GM23248 (cell line): ENCODE data around the gene BRF1. TPM values are rescaled to one million over a fixed set of nuclear protein-coding genes. Genes with fewer than 3 reads are reported as not detected.

Source experiments
- DNase-seq: peaks from one replicate; pipeline ENCODE4 v3.0.0-alpha.2; 2015
- H2AFZ ChIP-seq: fragments of 200-600 bp; sonication (generic); 2 replicates; pipeline ENCODE4 v1.6.1; 2016; ENCODE audit warnings: antibody characterized with exemption
- H3F3A ChIP-seq: fragments of 200-600 bp; sonication (generic); 2 replicates; pipeline ENCODE4 v1.6.1; 2016; ENCODE audit warnings: mild to moderate bottlenecking, antibody characterized with exemption, mixed run types; ENCODE audit not compliant: insufficient read depth
- H3K27ac ChIP-seq: fragments of 200-600 bp; sonication (generic); 2 replicates; pipeline ENCODE4 v1.5.1; 2016; ENCODE audit warnings: mild to moderate bottlenecking
- H3K27me3 ChIP-seq: fragments of 200-600 bp; sonication (generic); replicated peaks from 2 replicates; pipeline ENCODE4 v1.6.1; 2016; ENCODE audit warnings: mild to moderate bottlenecking; ENCODE audit not compliant: insufficient read depth
- H3K36me3 ChIP-seq: fragments of 200-600 bp; sonication (generic); 2 replicates; pipeline ENCODE4 v1.6.1; 2016; ENCODE audit warnings: low read depth, mild to moderate bottlenecking
- H3K4me1 ChIP-seq: fragments of 200-600 bp; sonication (generic); 2 replicates; pipeline ENCODE4 v1.6.1; 2016; ENCODE audit warnings: mild to moderate bottlenecking; ENCODE audit not compliant: insufficient read depth
- H3K4me2 ChIP-seq: fragments of 200-600 bp; sonication (generic); one replicate; pipeline ENCODE4 v1.6.1; 2016; ENCODE audit warnings: mild to moderate bottlenecking; ENCODE audit not compliant: unreplicated experiment
- H3K4me3 ChIP-seq: fragments of 200-600 bp; sonication (generic); 2 replicates; pipeline ENCODE4 v1.5.1; 2016; ENCODE audit warnings: mild to moderate bottlenecking
- H3K79me2 ChIP-seq: fragments of 200-600 bp; sonication (generic); 2 replicates; pipeline ENCODE4 v1.6.1; 2016; ENCODE audit warnings: mild to moderate bottlenecking; ENCODE audit not compliant: insufficient read depth
- H3K9ac ChIP-seq: fragments of 200-600 bp; sonication (generic); 2 replicates; pipeline ENCODE4 v1.6.1; 2016; ENCODE audit warnings: mild to moderate bottlenecking
- H3K9me2 ChIP-seq: fragments of 200-600 bp; sonication (generic); 2 replicates; pipeline ENCODE4 v1.6.1; 2016; ENCODE audit warnings: mixed run types, mild to moderate bottlenecking, moderate library complexity; ENCODE audit not compliant: insufficient read depth
- H3K9me3 ChIP-seq: fragments of 200-600 bp; sonication (generic); one replicate; pipeline ENCODE4 v1.6.1; 2017; ENCODE audit warnings: low read depth
- H4K20me1 ChIP-seq: fragments of 200-600 bp; sonication (generic); 2 replicates; pipeline ENCODE4 v1.6.0; 2016; ENCODE audit not compliant: insufficient read depth
- EZH2 ChIP-seq: fragments of 200-600 bp; sonication (generic); IDR thresholded peaks from 2 replicates; pipeline ENCODE4 v1.6.1; 2018; ENCODE audit warnings: antibody characterized with exemption, mild to moderate bottlenecking; ENCODE audit not compliant: insufficient read depth, poor library complexity, severe bottlenecking
- EZH2phosphoT487 ChIP-seq: fragments of 200-600 bp; sonication (generic); IDR thresholded peaks from 2 replicates; pipeline ENCODE4 v1.6.1; 2018; ENCODE audit warnings: antibody characterized with exemption, moderate library complexity, mild to moderate bottlenecking, low read depth; ENCODE audit not compliant: insufficient read depth
- WGBS, 2 experiments: methylation state at CpG; one replicate each; pipeline ENCODE4 v1.1.6; 2015 to 2017; ENCODE audit warnings: low lambda C conversion rate in 2 of 2, low coverage in 1 of 2; ENCODE audit errors: missing lambda C conversion rate in 2 of 2; 5-methylcytosine and 5-hydroxymethylcytosine counted together
- in situ Hi-C: fragments of 300-500 bp; cut with MboI; formaldehyde crosslinking; loops from 2 replicates; pipeline ENCODE4 v1.15.0; 2020
- polyA plus RNA-seq: library from polyadenylated mRNA; unstranded; fragments of >200 nt; fragmentation: Nextera tagmentation; extraction: Ambion mirVana; gene quantifications from 2 replicates; pipeline ENCODE4 v1.2.1, GENCODE V29; 2016
- total RNA-seq: library from RNA; depleted of rRNA; stranded (reverse); fragments of >200 nt; shearing (Covaris generic); gene quantifications from 2 replicates; pipeline ENCODE4 v1.2.3, GENCODE V29; 2014

Gene BRF1
- total and polyA plus RNA-seq, 2 experiments from 2014 or later, result 10.5 to 27.0 TPM

DNA sequence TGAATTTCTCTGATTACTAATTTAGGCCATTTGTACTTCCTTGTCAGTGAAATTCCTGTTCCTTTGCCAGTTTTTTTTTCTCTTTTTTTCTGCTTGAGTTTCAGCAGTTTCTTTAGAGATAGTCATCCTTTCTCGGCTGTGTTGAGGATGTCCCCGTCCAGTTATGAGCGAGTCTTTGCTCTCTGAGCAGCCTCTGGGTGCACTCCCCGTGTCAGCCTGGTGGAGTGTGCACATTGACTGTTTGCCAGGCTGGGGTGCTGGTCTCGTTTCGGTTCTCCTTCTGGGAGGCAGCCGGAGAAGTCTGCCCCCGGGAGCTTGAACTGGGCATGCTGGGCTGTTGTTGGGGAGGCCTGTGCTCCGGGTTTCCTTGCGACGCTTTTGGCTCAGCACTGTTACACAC is 16.7 kb upstream of the BRF1 start:
- no peaks in the 10 kb centered on the region for H3K27me3 ChIP-seq
- no peaks in the 10 kb centered on the region for H3K9me3 ChIP-seq
- peak overlapping the region; percentile 49 for H2AFZ ChIP-seq
- no peaks in the 10 kb centered on the region for H4K20me1 ChIP-seq
- H3K9ac ChIP-seq, result peak overlapping the region; percentile 48; the same call in 1 of the 2 replicates
- peaks cover 15% of the 10 kb centered on the region; the same call in 1 of the 2 replicates for H3F3A ChIP-seq
- no peaks in the 10 kb centered on the region for H3K36me3 ChIP-seq
- DNase-seq, result peak; percentile 90
- TF ChIP-seq EZH2 (no peak), EZH2phosphoT487 (no peak)
- peak overlapping the region; percentile 89 for H3K4me2 ChIP-seq
- peak overlapping the region; percentile 53 for H3K27ac ChIP-seq
- H3K4me3 ChIP-seq, result peak overlapping the region; percentile 58
- peaks cover 59% of the 10 kb centered on the region for H3K79me2 ChIP-seq
- H3K4me1 ChIP-seq, result peaks cover 29% of the 10 kb centered on the region
- in situ Hi-C loops, result no loop called here
- no peaks in the 10 kb centered on the region for H3K9me2 ChIP-seq
- 11 to 17% methylated on average over 11 of the region's 11 CpGs for WGBS, 2 experiments

DNA sequence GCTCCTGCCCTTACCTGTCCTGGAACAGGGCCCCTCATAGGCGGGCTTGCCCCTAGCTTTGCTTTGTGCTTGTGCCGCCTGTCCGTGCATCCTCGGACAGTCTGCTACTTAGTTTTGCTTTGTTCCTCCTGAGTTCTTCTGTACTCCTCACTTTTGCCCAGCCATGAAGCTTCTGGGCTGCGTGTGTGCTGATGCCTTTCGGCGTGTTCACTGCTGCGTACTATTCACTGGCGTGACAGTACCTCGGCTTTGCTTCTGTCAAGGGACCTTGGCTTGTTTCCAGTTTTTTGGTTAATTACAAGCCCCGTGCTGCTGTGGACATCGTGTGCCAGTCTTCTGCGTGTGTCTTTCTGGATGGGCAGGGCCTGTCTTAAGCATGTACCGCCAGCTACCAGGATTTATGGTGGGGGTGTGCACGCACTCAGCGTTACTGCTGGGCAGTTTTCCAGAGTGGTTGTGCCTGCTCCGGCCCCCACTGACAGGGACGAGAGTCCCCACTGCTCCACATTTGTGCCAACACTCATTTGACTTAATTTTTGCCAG is 16.2 kb upstream of the BRF1 start:
- peaks cover 29% of the 10 kb centered on the region for H3K4me1 ChIP-seq
- H3K36me3 ChIP-seq, result no peaks in the 10 kb centered on the region
- H3K4me2 ChIP-seq, result peak overlapping the region; percentile 89
- peaks cover 15% of the 10 kb centered on the region; the same call in 1 of the 2 replicates for H3F3A ChIP-seq
- no peak for TF ChIP-seq EZH2
- no peak for TF ChIP-seq EZH2phosphoT487
- H3K27me3 ChIP-seq, result no peaks in the 10 kb centered on the region
- H3K27ac ChIP-seq, result peak overlapping the region; percentile 53
- H3K4me3 ChIP-seq, result peak overlapping the region; percentile 58
- in situ Hi-C loops, result no loop called here
- peak overlapping the region; percentile 48; the same call in 1 of the 2 replicates for H3K9ac ChIP-seq
- H3K9me2 ChIP-seq, result no peaks in the 10 kb centered on the region
- H3K9me3 ChIP-seq, result no peaks in the 10 kb centered on the region
- H4K20me1 ChIP-seq, result no peaks in the 10 kb centered on the region
- H2AFZ ChIP-seq, result peak overlapping the region; percentile 49; the same call in 1 of the 2 replicates
- WGBS, 2 experiments, result 27 to 29% methylated on average over 18 of the region's 18 CpGs
- peak; percentile 55 for DNase-seq
- H3K79me2 ChIP-seq, result peaks cover 54% of the 10 kb centered on the region

DNA sequence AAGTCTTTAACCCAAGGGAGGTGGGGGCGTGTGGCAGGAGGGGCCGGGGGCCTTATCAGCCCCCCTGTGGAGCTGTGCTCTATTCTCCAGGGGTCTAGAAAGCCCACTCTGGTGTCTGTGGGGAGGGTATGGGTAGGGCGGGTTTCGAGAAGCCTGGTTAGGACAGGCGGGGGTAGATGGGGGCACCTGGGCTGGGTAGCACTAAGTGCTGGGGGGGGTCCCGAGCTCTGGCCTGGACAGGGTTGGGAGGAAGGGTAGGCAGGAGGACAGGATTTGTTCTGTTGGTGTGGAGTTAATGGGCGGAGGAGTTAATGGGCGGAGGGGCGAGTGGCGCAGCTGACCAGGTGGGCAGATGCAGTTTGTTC is 15.8 kb upstream of the BRF1 start:
- Histone ChIP-seq H3K4me3 (peak overlapping the region; percentile 68; the same call in 1 of the 2 replicates), H3K27me3 (no peaks in the 10 kb centered on the region), H2AFZ (no peak overlapping the region), H3K79me2 (peaks cover 49% of the 10 kb centered on the region), H3K9me3 (no peaks in the 10 kb centered on the region), H3K27ac (no peak overlapping the region), H3K9ac (no peak overlapping the region), H3K36me3 (no peaks in the 10 kb centered on the region), H4K20me1 (no peaks in the 10 kb centered on the region), H3K4me2 (peak overlapping the region; percentile 89), H3K4me1 (peaks cover 29% of the 10 kb centered on the region), H3F3A (peaks cover 15% of the 10 kb centered on the region; the same call in 1 of the 2 replicates), H3K9me2 (no peaks in the 10 kb centered on the region)
- TF ChIP-seq EZH2phosphoT487 (no peak), EZH2 (no peak)
- no peak for DNase-seq
- WGBS, 2 experiments, result 40 to 76% methylated on average over 2 to 10 of the region's 10 CpGs
- in situ Hi-C loops, result no loop called here

DNA sequence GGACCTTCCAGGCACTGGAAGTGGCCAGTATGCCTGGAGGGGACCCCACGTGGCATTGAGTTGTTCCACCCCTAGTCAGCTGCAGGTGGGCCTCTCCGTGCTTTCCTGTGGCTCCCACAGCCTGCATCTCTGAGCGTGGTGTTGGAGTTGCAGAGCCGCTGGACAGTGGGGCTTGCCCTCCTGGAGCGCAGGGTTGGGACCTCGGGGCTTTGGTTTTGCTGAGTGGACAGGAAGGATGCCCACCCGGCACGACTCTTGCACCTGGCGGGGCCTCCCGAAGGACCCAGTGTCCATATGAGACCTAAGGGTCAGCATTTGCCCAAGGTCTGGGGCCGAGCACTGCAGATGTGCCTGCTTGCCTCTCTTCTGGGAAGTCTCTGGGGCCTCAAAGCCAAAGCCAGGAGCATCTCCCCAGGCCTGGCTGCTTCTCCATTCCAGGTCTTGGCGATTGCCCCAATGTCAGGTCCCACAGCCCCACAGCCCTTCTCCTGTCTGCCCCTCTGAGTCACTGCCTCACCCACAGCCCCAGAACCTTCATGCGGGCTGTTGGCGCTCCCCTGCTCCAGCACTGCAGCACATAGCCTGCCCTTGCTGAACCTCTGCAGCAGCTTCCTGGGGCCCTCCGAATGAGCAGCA is 15.3 kb upstream of the BRF1 start:
- Histone ChIP-seq H3K4me1 (peaks cover 29% of the 10 kb centered on the region), H3K4me2 (peak overlapping the region; percentile 89), H3K27me3 (no peaks in the 10 kb centered on the region), H3K9me2 (no peaks in the 10 kb centered on the region), H3K9ac (no peak overlapping the region; the same call in 1 of the 2 replicates), H2AFZ (no peak overlapping the region), H3K79me2 (peaks cover 44% of the 10 kb centered on the region), H3K9me3 (no peaks in the 10 kb centered on the region), H3K36me3 (no peaks in the 10 kb centered on the region), H3F3A (peaks cover 15% of the 10 kb centered on the region; the same call in 1 of the 2 replicates), H3K4me3 (peak overlapping the region; percentile 68), H3K27ac (no peak overlapping the region), H4K20me1 (no peaks in the 10 kb centered on the region)
- TF ChIP-seq EZH2phosphoT487 (no peak), EZH2 (no peak)
- 60 to 68% methylated on average over 14 to 15 of the region's 15 CpGs for WGBS, 2 experiments
- DNase-seq, result peak; percentile 28
- in situ Hi-C loops, result no loop called here
